CD14-positive monocyte (primary cell): Measurements from ENCODE around the gene PEX12. TPM values are rescaled to one million over a fixed set of nuclear protein-coding genes. Genes with fewer than 3 reads are reported as not detected.

Experiments
- DNase-seq, 3 donors: peaks; one replicate each; pipeline ENCODE4 v3.0.0-alpha.2; 2011 to 2022
- H2AFZ ChIP-seq: 2 replicates; pipeline ENCODE4 v1.6.0; 2012; ENCODE audit warnings: mild to moderate bottlenecking, low read depth, low read length, inconsistent platforms; ENCODE audit not compliant: insufficient read depth, poor library complexity, severe bottlenecking
- H3K27ac ChIP-seq, 2 donors: 1 replicate in 1 of 2; 2 replicates in 1 of 2; pipeline ENCODE4 v1.5.1; 2012 to 2013; ENCODE audit warnings: low read length in 2 of 2, control low read depth in 1 of 2, inconsistent platforms in 1 of 2, low read depth in 1 of 2, mild to moderate bottlenecking in 1 of 2
- H3K27me3 ChIP-seq, 2 donors: one replicate each; pipeline versions ENCODE4 v1.6.0 to v1.6.1; 2011 to 2013; ENCODE audit warnings: low read length in 2 of 2; ENCODE audit not compliant: control insufficient read depth in 2 of 2, insufficient read depth in 2 of 2
- H3K36me3 ChIP-seq, 2 donors: replicated peaks in 1 of 2; 1 replicate in 1 of 2; 2 replicates in 1 of 2; pipeline versions ENCODE4 v1.5.1 to v1.6.1; 2012 to 2013; ENCODE audit warnings: low read length in 2 of 2, control low read depth in 1 of 2, inconsistent platforms in 1 of 2, mild to moderate bottlenecking in 1 of 2; ENCODE audit not compliant: insufficient read depth in 2 of 2, control insufficient read depth in 1 of 2
- H3K4me1 ChIP-seq, 2 donors: 1 replicate in 1 of 2; 2 replicates in 1 of 2; pipeline versions ENCODE4 v1.5.1 to v1.6.1; 2012 to 2013; ENCODE audit warnings: low read length in 2 of 2, control low read depth in 1 of 2, inconsistent platforms in 1 of 2, mild to moderate bottlenecking in 1 of 2, moderate library complexity in 1 of 2; ENCODE audit not compliant: insufficient read depth in 2 of 2, control insufficient read depth in 1 of 2
- H3K4me2 ChIP-seq: replicated peaks from 2 replicates; pipeline ENCODE3; 2012; ENCODE audit warnings: low read length, moderate library complexity, mild to moderate bottlenecking; ENCODE audit not compliant: poor library complexity, severe bottlenecking; ENCODE audit errors: extremely low read depth
- H3K4me3 ChIP-seq, 3 experiments: fragments of 200-600 bp in 1 of 3; sonication (generic) in 1 of 3; replicated peaks in 1 of 3; 1 replicate in 2 of 3; 2 replicates in 1 of 3; pipeline ENCODE4 v1.5.1; 2011 to 2013; ENCODE audit warnings: low read length in 3 of 3, mild to moderate bottlenecking in 3 of 3, control low read depth in 2 of 3, low read depth in 2 of 3, inconsistent platforms in 1 of 3, moderate library complexity in 1 of 3
- H3K79me2 ChIP-seq: 2 replicates; pipeline ENCODE4 v1.6.0; 2012; ENCODE audit warnings: mild to moderate bottlenecking, control low read depth, inconsistent platforms, low read length, moderate library complexity; ENCODE audit not compliant: insufficient read depth
- H3K9ac ChIP-seq: 2 replicates; pipeline ENCODE4 v1.6.0; 2017; ENCODE audit warnings: low read length, mild to moderate bottlenecking; ENCODE audit not compliant: insufficient read depth, poor library complexity, severe bottlenecking
- H3K9me3 ChIP-seq, 2 donors: replicated peaks in 1 of 2; 1 replicate in 1 of 2; 2 replicates in 1 of 2; pipeline versions ENCODE4 v1.5.1 to v1.6.1; 2012 to 2013; ENCODE audit warnings: low read length in 2 of 2, control low read depth in 1 of 2; ENCODE audit not compliant: control insufficient read depth in 1 of 2, insufficient read depth in 1 of 2
- H4K20me1 ChIP-seq: 2 replicates; pipeline ENCODE4 v1.6.0; 2012; ENCODE audit warnings: mild to moderate bottlenecking, low read length, control low read depth, moderate library complexity; ENCODE audit not compliant: insufficient read depth
- H3K27ac Mint-ChIP-seq, 7 donors: one replicate each; pipeline ENCODE4 v1.8.0; 2020; ENCODE audit warnings: mild to moderate bottlenecking in 7 of 7, mixed read lengths in 7 of 7, moderate library complexity in 6 of 7, inconsistent platforms in 2 of 7
- H3K27me3 Mint-ChIP-seq, 3 donors: one replicate each; pipeline ENCODE4 v1.8.0; 2021 to 2022; ENCODE audit warnings: low read depth in 3 of 3, mild to moderate bottlenecking in 3 of 3, mixed read lengths in 3 of 3, moderate library complexity in 3 of 3, inconsistent platforms in 1 of 3
- H3K36me3 Mint-ChIP-seq, 2 donors: one replicate each; pipeline ENCODE4 v1.8.0; 2020; ENCODE audit warnings: mixed read lengths in 2 of 2, inconsistent platforms in 1 of 2, mild to moderate bottlenecking in 1 of 2
- H3K4me1 Mint-ChIP-seq: one replicate; pipeline ENCODE4 v1.8.0; 2020; ENCODE audit warnings: mild to moderate bottlenecking, mixed read lengths
- H3K4me3 Mint-ChIP-seq, 2 donors: one replicate each; pipeline ENCODE4 v1.8.0; 2020; ENCODE audit warnings: mild to moderate bottlenecking in 2 of 2, mixed read lengths in 2 of 2, moderate library complexity in 1 of 2
- H3K9me3 Mint-ChIP-seq, 7 donors: one replicate each; pipeline ENCODE4 v1.8.0; 2020 to 2022; ENCODE audit warnings: mixed read lengths in 7 of 7, mild to moderate bottlenecking in 6 of 7, moderate library complexity in 6 of 7, inconsistent platforms in 2 of 7
- CTCF ChIP-seq: fragments of 200-600 bp; IDR thresholded peaks from one replicate; pipeline ENCODE4 v1.8.0; 2022; ENCODE audit warnings: antibody characterized with exemption, mild to moderate bottlenecking
- WGBS: methylation state at CpG from one replicate; pipeline ENCODE4 v1.1.5; 2013; ENCODE audit warnings: missing lambda C conversion rate; ENCODE audit not compliant: insufficient coverage; 5-methylcytosine and 5-hydroxymethylcytosine counted together
- intact Hi-C, 2 donors: fragments of 100-400 bp; cut with micrococcal nuclease; formaldehyde crosslinking; loops; one replicate each; pipeline versions ENCODE4 v1.15.0 to v1.15.1; 2023
- polyA plus RNA-seq, 3 donors: library from polyadenylated mRNA; depleted of rRNA in 1 of 3; unstranded in 2 of 3; stranded (reverse) in 1 of 3; fragments of 300-500 nt in 2 of 3; fragments of >200 nt in 1 of 3; fragmentation: Illumina TruSeq in 2 of 3; gene quantifications; 1 replicate in 2 of 3; 2 replicates in 1 of 3; pipeline ENCODE4 v1.2.3, GENCODE V29; 2012 to 2021

Gene PEX12
- polyA plus RNA-seq, 3 donors = 0.08 to 0.72 (median 0.31) TPM

GRCh38 chr17:35587074-35587961 lies 8.9 kb upstream of the PEX12 start, which contains the start of gene AP2B1:
Gene AP2B1, plus strand, starts transcription at chr17:35587322. Its CDS starts 6,709 bp downstream, at chr17:35594031.
- no peaks in the 10 kb centered on the region for H3K9me3 Mint-ChIP-seq
- WGBS = under 1% methylated on average over 40 of the region's 50 CpGs
- Histone ChIP-seq H3K9ac (peak within 1 kb of the TSS; percentile 92), H3K4me1 (peaks cover 23 to 39% of the 10 kb centered on the region in 2 donors), H3K27ac (peak within 1 kb of the TSS; percentile 96 to 99), H3K27me3 (no peaks in the 10 kb centered on the region), H3K4me3 (peak within 1 kb of the TSS; percentile 83 to 100 (median 97)), H3K4me2 (peak within 1 kb of the TSS; percentile 95), H3K36me3 (no peaks in the 10 kb centered on the region), H3K79me2 (peaks cover 51% of the 10 kb centered on the region), H3K9me3 (no peaks in the 10 kb centered on the region), H2AFZ (peak within 1 kb of the TSS; percentile 91), H4K20me1 (no peaks in the 10 kb centered on the region)
- peaks cover 38% of the 10 kb centered on the region for H3K4me1 Mint-ChIP-seq
- TF ChIP-seq CTCF = no peak
- peak within 1 kb of the TSS; percentile 96 to 100 (median 99) for H3K27ac Mint-ChIP-seq
- H3K27me3 Mint-ChIP-seq = peaks cover 0 to 12% (median 3%) of the 10 kb centered on the region in 3 donors
- no peaks in the 10 kb centered on the region for H3K36me3 Mint-ChIP-seq
- peak within 1 kb of the TSS; percentile 98 for H3K4me3 Mint-ChIP-seq
- intact Hi-C loops = loop anchor here in 1 of 2 donors (2.0 kb wide), 1 partner anchor 47 kb away; no protein-coding TSS in a partner anchor
- peak; percentile 97 to 98 (median 97) for DNase-seq

GRCh38 chr17:35586569-35587073 lies 8.2 kb upstream of the PEX12 start:
- peaks cover 2 to 12% (median 3%) of the 10 kb centered on the region in 3 donors for H3K27me3 Mint-ChIP-seq
- peaks cover 23 to 39% of the 10 kb centered on the region in 2 donors for H3K4me1 ChIP-seq
- H3K36me3 ChIP-seq = no peaks in the 10 kb centered on the region
- H3K79me2 ChIP-seq = peaks cover 44% of the 10 kb centered on the region
- no peaks in the 10 kb centered on the region for H3K9me3 ChIP-seq
- peak overlapping the region; percentile 83 to 100 (median 97) for H3K4me3 ChIP-seq
- peak overlapping the region; percentile 96 to 100 (median 99) for H3K27ac Mint-ChIP-seq
- peak overlapping the region; percentile 96 to 99 for H3K27ac ChIP-seq
- H3K4me2 ChIP-seq = peak overlapping the region; percentile 95
- no peaks in the 10 kb centered on the region for H3K36me3 Mint-ChIP-seq
- no peak for DNase-seq
- intact Hi-C loops = loop anchor here in 1 of 2 donors (2.0 kb wide), 1 partner anchor 46 kb away; no protein-coding TSS in a partner anchor
- no CpG with 5 or more reads among the region's 7 CpGs for WGBS
- TF ChIP-seq CTCF = no peak
- H3K9ac ChIP-seq = peak overlapping the region; percentile 92
- H2AFZ ChIP-seq = peak overlapping the region; percentile 91
- H3K27me3 ChIP-seq = no peaks in the 10 kb centered on the region
- H3K9me3 Mint-ChIP-seq = no peaks in the 10 kb centered on the region
- H3K4me1 Mint-ChIP-seq = peaks cover 38% of the 10 kb centered on the region
- peak overlapping the region; percentile 98 for H3K4me3 Mint-ChIP-seq
- H4K20me1 ChIP-seq = no peaks in the 10 kb centered on the region
